Endodermal cell (in vitro differentiated cells): ENCODE results near the gene LMAN1L. TPM values are rescaled to one million over a fixed set of nuclear protein-coding genes. Genes with fewer than 3 reads are reported as not detected.

Experiments used
- DNase-seq: peaks from one replicate; pipeline ENCODE4 v3.0.0-alpha.2; 2017
- H3K27ac ChIP-seq: 2 replicates; pipeline ENCODE4 v1.5.1; 2013; ENCODE audit warnings: mild to moderate bottlenecking, low read depth, low read length, moderate library complexity
- H3K27me3 ChIP-seq: 2 replicates; pipeline ENCODE4 v1.6.1; 2013; ENCODE audit warnings: mild to moderate bottlenecking, low read length, moderate library complexity; ENCODE audit not compliant: insufficient read depth, control insufficient read depth, poor library complexity, severe bottlenecking
- H3K36me3 ChIP-seq: 2 replicates; pipeline ENCODE4 v1.7.0; 2013; ENCODE audit warnings: mild to moderate bottlenecking, low read length, moderate library complexity; ENCODE audit not compliant: control insufficient read depth, insufficient read depth
- H3K4me1 ChIP-seq: one replicate; pipeline ENCODE4 v1.7.0; 2013; ENCODE audit warnings: low read length; ENCODE audit not compliant: control insufficient read depth, insufficient read depth
- H3K4me3 ChIP-seq: 2 replicates; pipeline ENCODE4 v1.5.1; 2013; ENCODE audit warnings: mild to moderate bottlenecking, low read length, moderate library complexity
- H3K9ac ChIP-seq: 2 replicates; pipeline ENCODE4 v1.6.1; 2013; ENCODE audit warnings: mild to moderate bottlenecking, low read length, moderate library complexity; ENCODE audit not compliant: poor library complexity, severe bottlenecking; ENCODE audit errors: extremely low read depth
- H3K9me3 ChIP-seq: 2 replicates; pipeline ENCODE4 v1.6.1; 2013; ENCODE audit warnings: mild to moderate bottlenecking, low read length, moderate library complexity; ENCODE audit not compliant: control insufficient read depth
- H3K27ac Mint-ChIP-seq: 2 replicates; pipeline ENCODE4 v1.8.0; 2020; ENCODE audit warnings: mixed read lengths
- H3K27me3 Mint-ChIP-seq: 2 replicates; pipeline ENCODE4 v1.8.0; 2021; ENCODE audit warnings: mild to moderate bottlenecking, mixed read lengths; ENCODE audit not compliant: insufficient read depth
- H3K36me3 Mint-ChIP-seq: 2 replicates; pipeline ENCODE4 v1.8.0; 2020; ENCODE audit warnings: low read depth, mixed read lengths
- H3K4me1 Mint-ChIP-seq: 2 replicates; pipeline ENCODE4 v1.8.0; 2020; ENCODE audit warnings: mixed read lengths
- H3K4me3 Mint-ChIP-seq: 2 replicates; pipeline ENCODE4 v1.8.0; 2020; ENCODE audit warnings: mild to moderate bottlenecking, moderate library complexity, mixed read lengths
- H3K9me3 Mint-ChIP-seq: 2 replicates; pipeline ENCODE4 v1.8.0; 2020; ENCODE audit warnings: mild to moderate bottlenecking, mixed read lengths
- WGBS, 2 experiments: methylation state at CpG; one replicate each; pipeline versions ENCODE4 v1.1.5 to v1.1.7; 2013; ENCODE audit warnings: missing lambda C conversion rate in 2 of 2, mixed read lengths in 1 of 2; ENCODE audit not compliant: insufficient coverage in 1 of 2, insufficient read length in 1 of 2; 5-methylcytosine and 5-hydroxymethylcytosine counted together
- total RNA-seq, 2 donors: library from RNA; stranded (reverse); fragmentation: NEBNext Ultra II Directional in 1 of 2; extraction: Animal tissue kit (Norgen Biotek cat#: 25700) in 1 of 2; gene quantifications; 2 replicates in 1 of 2; 3 replicates in 1 of 2; pipeline ENCODE4 v1.2.1, GENCODE V29; 2021
- TF ChIP-seq, protein P1 (sequence below): fragments of 200-600 bp; sonication (generic); conservative IDR thresholded peaks from 2 replicates; pipeline ENCODE4 v1.5.0; 2021; ENCODE audit warnings: antibody characterized with exemption, mild to moderate bottlenecking

LMAN1L gene
- total RNA-seq, 2 donors from 2014 or later, result not detected

GRCh38 chr15:74791007-74791406, 21.6 kb upstream of the LMAN1L start:
- no peak for DNase-seq
- Histone ChIP-seq H3K4me1 (no peaks in the 10 kb centered on the region), H3K27me3 (no peaks in the 10 kb centered on the region), H3K4me3 (no peak overlapping the region), H3K9me3 (no peaks in the 10 kb centered on the region), H3K9ac (no peak overlapping the region), H3K36me3 (peaks cover 8% of the 10 kb centered on the region), H3K27ac (no peak overlapping the region)
- TF ChIP-seq, protein P1, sequence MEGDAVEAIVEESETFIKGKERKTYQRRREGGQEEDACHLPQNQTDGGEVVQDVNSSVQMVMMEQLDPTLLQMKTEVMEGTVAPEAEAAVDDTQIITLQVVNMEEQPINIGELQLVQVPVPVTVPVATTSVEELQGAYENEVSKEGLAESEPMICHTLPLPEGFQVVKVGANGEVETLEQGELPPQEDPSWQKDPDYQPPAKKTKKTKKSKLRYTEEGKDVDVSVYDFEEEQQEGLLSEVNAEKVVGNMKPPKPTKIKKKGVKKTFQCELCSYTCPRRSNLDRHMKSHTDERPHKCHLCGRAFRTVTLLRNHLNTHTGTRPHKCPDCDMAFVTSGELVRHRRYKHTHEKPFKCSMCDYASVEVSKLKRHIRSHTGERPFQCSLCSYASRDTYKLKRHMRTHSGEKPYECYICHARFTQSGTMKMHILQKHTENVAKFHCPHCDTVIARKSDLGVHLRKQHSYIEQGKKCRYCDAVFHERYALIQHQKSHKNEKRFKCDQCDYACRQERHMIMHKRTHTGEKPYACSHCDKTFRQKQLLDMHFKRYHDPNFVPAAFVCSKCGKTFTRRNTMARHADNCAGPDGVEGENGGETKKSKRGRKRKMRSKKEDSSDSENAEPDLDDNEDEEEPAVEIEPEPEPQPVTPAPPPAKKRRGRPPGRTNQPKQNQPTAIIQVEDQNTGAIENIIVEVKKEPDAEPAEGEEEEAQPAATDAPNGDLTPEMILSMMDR, result no peak
- no peaks in the 10 kb centered on the region for H3K9me3 Mint-ChIP-seq
- peaks cover 9% of the 10 kb centered on the region for H3K36me3 Mint-ChIP-seq
- no peaks in the 10 kb centered on the region for H3K27me3 Mint-ChIP-seq
- H3K27ac Mint-ChIP-seq, result no peak overlapping the region
- peaks cover 14% of the 10 kb centered on the region for H3K4me1 Mint-ChIP-seq
- 80% methylated on average over 1 of the region's 1 CpG; no CpG with 5 or more reads in 1 of the 2 experiments for WGBS, 2 experiments
- no peak overlapping the region for H3K4me3 Mint-ChIP-seq

DNA sequence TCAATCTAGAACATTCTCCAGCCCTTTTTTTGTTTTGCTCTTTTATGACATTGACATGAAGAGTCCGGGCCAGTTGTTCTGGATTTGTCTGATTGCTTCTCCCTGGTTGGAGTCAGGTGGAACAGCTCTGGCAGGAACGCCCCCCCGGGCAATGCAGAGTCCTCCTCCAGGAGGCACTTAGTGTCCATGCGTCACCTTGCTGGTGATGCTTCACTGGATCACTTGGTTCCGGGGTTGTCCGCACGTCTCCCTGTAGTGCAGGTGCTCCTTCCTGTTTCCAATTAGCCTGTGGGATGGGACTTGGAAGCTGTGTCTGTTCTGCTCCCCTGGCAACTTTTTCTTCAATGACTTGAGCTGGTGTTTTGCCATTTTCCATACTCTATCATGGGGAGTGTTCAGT, 21.0 kb upstream of the LMAN1L start:
- TF ChIP-seq, protein P1, result no peak
- Histone ChIP-seq H3K9me3 (no peaks in the 10 kb centered on the region), H3K36me3 (peaks cover 8% of the 10 kb centered on the region), H3K4me1 (no peaks in the 10 kb centered on the region), H3K4me3 (no peak overlapping the region), H3K9ac (no peak overlapping the region), H3K27me3 (no peaks in the 10 kb centered on the region), H3K27ac (no peak overlapping the region)
- H3K27me3 Mint-ChIP-seq, result no peaks in the 10 kb centered on the region
- WGBS, 2 experiments, result 87 to 96% methylated on average over 3 to 7 of the region's 7 CpGs
- H3K4me3 Mint-ChIP-seq, result no peak overlapping the region
- H3K36me3 Mint-ChIP-seq, result peaks cover 11% of the 10 kb centered on the region
- DNase-seq, result no peak
- no peak overlapping the region for H3K27ac Mint-ChIP-seq
- peaks cover 14% of the 10 kb centered on the region for H3K4me1 Mint-ChIP-seq
- no peaks in the 10 kb centered on the region for H3K9me3 Mint-ChIP-seq

GRCh38 chr15:74792227-74793016, 20.2 kb upstream of the LMAN1L start:
- H3K4me3 Mint-ChIP-seq, result no peak overlapping the region
- no peaks in the 10 kb centered on the region for H3K9me3 Mint-ChIP-seq
- peaks cover 14% of the 10 kb centered on the region for H3K4me1 Mint-ChIP-seq
- Histone ChIP-seq H3K4me1 (no peaks in the 10 kb centered on the region), H3K36me3 (peaks cover 8% of the 10 kb centered on the region), H3K27me3 (no peaks in the 10 kb centered on the region), H3K4me3 (no peak overlapping the region), H3K9me3 (no peaks in the 10 kb centered on the region), H3K9ac (no peak overlapping the region), H3K27ac (no peak overlapping the region)
- H3K36me3 Mint-ChIP-seq, result peaks cover 11% of the 10 kb centered on the region
- H3K27me3 Mint-ChIP-seq, result no peaks in the 10 kb centered on the region
- DNase-seq, result no peak
- no peak overlapping the region for H3K27ac Mint-ChIP-seq
- WGBS, 2 experiments, result 91 to 92% methylated on average over 10 to 12 of the region's 12 CpGs
- TF ChIP-seq, protein P1, result no peak
